HepG2 (cell line): Measurements from ENCODE around the gene DLAT. TPM values are rescaled to one million over a fixed set of nuclear protein-coding genes. Genes with fewer than 3 reads are reported as not detected.

Source experiments
- FOXP1 ChIP-seq, 2 experiments: fragments of 450-650 bp in 1 of 2; IDR thresholded peaks; 2 replicates each; pipeline ENCODE4 v1.6.1; 2017 to 2018; ENCODE audit warnings: antibody characterized with exemption in 1 of 2
- HDAC1 ChIP-seq: sonication (generic); formaldehyde crosslinking; IDR thresholded peaks from 2 replicates; pipeline ENCODE4 v1.5.1; 2020; ENCODE audit warnings: mild to moderate bottlenecking, missing genetic modification reagents
- HES4 ChIP-seq: sonication (generic); formaldehyde crosslinking; IDR thresholded peaks from 2 replicates; pipeline ENCODE4 v1.9.0; 2021; ENCODE audit warnings: mild to moderate bottlenecking, missing genetic modification reagents, borderline replicate concordance
- MAFK ChIP-seq, 2 experiments: IDR thresholded peaks in 1 of 2; conservative IDR thresholded peaks in 1 of 2; 2 replicates each; pipeline ENCODE4 v1.6.1; 2011; ENCODE audit warnings: improper control_type of control experiment in 2 of 2, low read length in 2 of 2
- MEF2D ChIP-seq: sonication (generic); formaldehyde crosslinking; IDR thresholded peaks from 2 replicates; pipeline ENCODE4 v1.5.1; 2020; ENCODE audit warnings: mild to moderate bottlenecking, missing genetic modification reagents
- REPIN1 ChIP-seq: sonication (generic); formaldehyde crosslinking; IDR thresholded peaks from 2 replicates; pipeline ENCODE4 v1.8.0; 2022; ENCODE audit warnings: missing genetic modification reagents, low read depth, mild to moderate bottlenecking, borderline replicate concordance
- REXO4 ChIP-seq: sonication (generic); formaldehyde crosslinking; IDR thresholded peaks from 2 replicates; pipeline ENCODE4 v1.8.0; 2022; ENCODE audit warnings: missing genetic modification reagents, mild to moderate bottlenecking, borderline replicate concordance
- SIX1 ChIP-seq: sonication (generic); formaldehyde crosslinking; IDR thresholded peaks from 2 replicates; pipeline ENCODE4 v1.4.0; 2020; ENCODE audit warnings: missing genetic modification reagents, borderline replicate concordance
- SNAI1 ChIP-seq: sonication (generic); formaldehyde crosslinking; IDR thresholded peaks from 2 replicates; pipeline ENCODE4 v1.5.0; 2020; ENCODE audit warnings: mild to moderate bottlenecking, missing genetic modification reagents, borderline replicate concordance
- SP5 ChIP-seq: IDR thresholded peaks from 2 replicates; pipeline ENCODE4 v1.6.1; 2016; ENCODE audit warnings: low read depth, borderline replicate concordance
- SRF ChIP-seq: IDR thresholded peaks from 2 replicates; pipeline ENCODE4 v1.6.1; 2011; ENCODE audit warnings: mild to moderate bottlenecking, low read depth, low read length, moderate library complexity
- SYNCRIP ChIP-seq: fragments of 200-400 bp; formaldehyde crosslinking; IDR thresholded peaks from 2 replicates; pipeline ENCODE4 v1.6.1; 2018; ENCODE audit warnings: mild to moderate bottlenecking, low read depth, low read length; ENCODE audit not compliant: insufficient read depth
- ZMYM2 ChIP-seq: sonication (generic); formaldehyde crosslinking; IDR thresholded peaks from 2 replicates; pipeline ENCODE4 v1.8.0; 2022; ENCODE audit warnings: mild to moderate bottlenecking, missing genetic modification reagents
- ZNF101 ChIP-seq: sonication (generic); formaldehyde crosslinking; IDR thresholded peaks from 2 replicates; pipeline ENCODE4 v1.4.0; 2020; ENCODE audit warnings: mild to moderate bottlenecking, low read depth, missing genetic modification reagents, borderline replicate concordance
- ZNF251 ChIP-seq: sonication (generic); formaldehyde crosslinking; IDR thresholded peaks from 2 replicates; pipeline ENCODE4 v1.9.0; 2021; ENCODE audit warnings: mild to moderate bottlenecking, missing genetic modification reagents
- ZNF33A ChIP-seq: sonication (generic); formaldehyde crosslinking; IDR thresholded peaks from 2 replicates; pipeline ENCODE4 v1.5.1; 2020; ENCODE audit warnings: missing genetic modification reagents, mild to moderate bottlenecking, moderate library complexity, borderline replicate concordance
- ZNF788 ChIP-seq: sonication (generic); formaldehyde crosslinking; IDR thresholded peaks from 2 replicates; pipeline ENCODE4 v1.5.0; 2020; ENCODE audit warnings: mild to moderate bottlenecking, missing genetic modification reagents, borderline replicate concordance
- ZNF816 ChIP-seq: sonication (generic); formaldehyde crosslinking; IDR thresholded peaks from 2 replicates; pipeline ENCODE4 v1.8.0; 2022; ENCODE audit warnings: missing genetic modification reagents, mild to moderate bottlenecking, borderline replicate concordance
- ZNF83 ChIP-seq: sonication (generic); formaldehyde crosslinking; IDR thresholded peaks from 2 replicates; pipeline ENCODE4 v1.4.0; 2020; ENCODE audit warnings: missing genetic modification reagents, mild to moderate bottlenecking, borderline replicate concordance
- ZNF839 ChIP-seq: sonication (generic); formaldehyde crosslinking; IDR thresholded peaks from 2 replicates; pipeline ENCODE4 v1.4.0; 2020; ENCODE audit warnings: missing genetic modification reagents, mild to moderate bottlenecking, borderline replicate concordance
- ZSCAN31 ChIP-seq: sonication (generic); formaldehyde crosslinking; IDR thresholded peaks from 2 replicates; pipeline ENCODE4 v1.5.0; 2020; ENCODE audit warnings: low read depth, mild to moderate bottlenecking, missing genetic modification reagents
- polyA plus RNA-seq, 8 experiments: library from polyadenylated mRNA; depleted of rRNA in 3 of 8; stranded (reverse) in 7 of 8; unstranded in 1 of 8; fragments of >200 nt; fragmentation: Illumina TruSeq in 4 of 8; extraction: Trizol in 4 of 8; gene quantifications; 2 replicates each; pipeline versions ENCODE4 v1.2.1 to v1.2.3, GENCODE V29; 2011 to 2016; ENCODE audit warnings: low read depth in 4 of 8, missing spikeins in 1 of 8, mixed read lengths in 1 of 8; ENCODE audit not compliant: insufficient read depth in 1 of 8
- total RNA-seq, 5 experiments: library from RNA; depleted of rRNA; stranded (reverse); fragments of >200 nt; fragmentation: Illumina TruSeq; extraction: Trizol; gene quantifications; 2 replicates each; pipeline ENCODE4 v1.2.3, GENCODE V29; 2016; ENCODE audit warnings: low read depth in 1 of 5
- TF ChIP-seq, protein P1 (sequence below): sonication (generic); formaldehyde crosslinking; IDR thresholded peaks from 2 replicates; pipeline ENCODE4 v1.4.0; 2020; ENCODE audit warnings: mild to moderate bottlenecking, low read depth, missing genetic modification reagents
- TF ChIP-seq, protein P2 (sequence below): sonication (generic); formaldehyde crosslinking; IDR thresholded peaks from 2 replicates; pipeline ENCODE4 v1.4.0; 2020; ENCODE audit warnings: mild to moderate bottlenecking, missing genetic modification reagents
- TF ChIP-seq, protein P3 (sequence below): sonication (generic); IDR thresholded peaks from 2 replicates; pipeline ENCODE4 v1.6.1; 2016; ENCODE audit warnings: low read depth, borderline replicate concordance
- TF ChIP-seq, protein P4 (sequence below): sonication (generic); formaldehyde crosslinking; IDR thresholded peaks from 2 replicates; pipeline ENCODE4 v1.5.1; 2020; ENCODE audit warnings: mild to moderate bottlenecking, moderate library complexity, missing genetic modification reagents

DLAT gene
- total and polyA plus RNA-seq, 2 of the 13 experiments (the other 11 are each of a cell fraction or from before 2014, with no cell fraction given): 26.4 to 62.2 TPM

DNA sequence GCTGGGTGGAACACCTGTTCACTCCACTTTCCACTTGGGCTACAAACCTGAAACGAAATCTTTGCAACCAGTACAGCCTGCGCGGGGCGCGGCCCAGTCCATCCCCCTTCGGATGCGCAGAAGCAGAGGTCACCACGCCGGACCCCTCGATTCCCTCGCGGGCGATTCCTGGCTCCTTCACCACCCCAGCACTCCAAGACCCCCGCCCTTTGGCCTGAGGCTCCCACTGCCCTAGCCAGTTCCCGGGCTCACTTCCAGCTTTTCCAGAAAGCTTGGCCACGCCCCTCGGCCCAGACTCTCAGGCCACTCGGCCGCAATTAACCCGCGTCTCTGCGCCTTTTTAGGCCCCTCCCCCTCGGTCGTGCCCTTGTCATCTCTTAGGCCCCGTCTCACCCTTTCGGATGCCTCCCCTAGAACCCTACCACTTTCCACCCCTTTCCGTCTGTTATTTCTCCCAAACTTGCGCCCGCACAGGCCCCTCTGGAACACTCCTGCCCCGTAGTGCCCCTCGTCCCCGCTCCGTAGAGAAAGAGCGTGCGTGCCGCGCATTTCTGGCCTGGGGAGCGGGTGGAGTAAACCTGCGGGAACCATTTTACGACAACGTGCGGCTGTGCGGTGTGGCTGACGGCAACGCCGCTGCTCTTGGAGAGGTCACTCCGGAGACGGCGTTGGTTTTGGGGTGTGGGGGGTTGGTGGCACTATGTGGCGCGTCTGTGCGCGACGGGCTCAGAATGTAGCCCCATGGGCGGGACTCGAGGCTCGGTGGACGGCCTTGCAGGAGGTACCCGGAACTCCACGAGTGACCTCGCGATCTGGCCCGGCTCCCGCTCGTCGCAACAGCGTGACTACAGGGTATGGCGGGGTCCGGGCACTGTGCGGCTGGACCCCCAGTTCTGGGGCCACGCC is at the start of gene DLAT (continued):
- TF ChIP-seq, protein P1, sequence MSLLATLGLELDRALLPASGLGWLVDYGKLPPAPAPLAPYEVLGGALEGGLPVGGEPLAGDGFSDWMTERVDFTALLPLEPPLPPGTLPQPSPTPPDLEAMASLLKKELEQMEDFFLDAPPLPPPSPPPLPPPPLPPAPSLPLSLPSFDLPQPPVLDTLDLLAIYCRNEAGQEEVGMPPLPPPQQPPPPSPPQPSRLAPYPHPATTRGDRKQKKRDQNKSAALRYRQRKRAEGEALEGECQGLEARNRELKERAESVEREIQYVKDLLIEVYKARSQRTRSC: peak; percentile 87; the same call in 1 of the 2 replicates
- TF ChIP-seq SYNCRIP (no peak), ZNF839 (CRISPR knock-in tag) (no peak; the same call in 1 of the 2 replicates), SRF (no peak), ZNF816 (CRISPR knock-in tag) (peak; percentile 71; the same call in 1 of the 2 replicates), REXO4 (no peak), ZMYM2 (CRISPR knock-in tag) (no peak), REPIN1 (peak; percentile 89; the same call in 1 of the 2 replicates), ZNF101 (CRISPR knock-in tag) (peak; percentile 23; the same call in 1 of the 2 replicates), SP5 (no peak; the same call in 1 of the 2 replicates), MEF2D (no peak; the same call in none of the 2 replicates), ZNF83 (CRISPR knock-in tag) (no peak; the same call in 1 of the 2 replicates), ZNF251 (CRISPR knock-in tag) (no peak), HES4 (CRISPR knock-in tag) (no peak), MAFK (conservative IDR thresholded peaks at IDR 0.05 in 1 of 2, IDR thresholded peaks at IDR 0.05 in 1 of 2; ENCODE audit: low read length in 2 of 2) (no peak), ZSCAN31 (peak; percentile 96), FOXP1 (IDR thresholded peaks at IDR 0.05) (no peak), FOXP1 (CRISPR knock-in tag; IDR thresholded peaks at IDR 0.05) (0 out of 2 replicates have a peak, but pooled peaks have one; percentile 38), HDAC1 (CRISPR knock-in tag) (peak; percentile 94), ZNF788 (CRISPR knock-in tag) (peak; percentile 81; the same call in 1 of the 2 replicates), ZNF33A (CRISPR knock-in tag) (peak; percentile 95; the same call in 1 of the 2 replicates), SIX1 (CRISPR knock-in tag) (no peak), SNAI1 (peak; percentile 63; the same call in 1 of the 2 replicates)
- TF ChIP-seq, protein P2, sequence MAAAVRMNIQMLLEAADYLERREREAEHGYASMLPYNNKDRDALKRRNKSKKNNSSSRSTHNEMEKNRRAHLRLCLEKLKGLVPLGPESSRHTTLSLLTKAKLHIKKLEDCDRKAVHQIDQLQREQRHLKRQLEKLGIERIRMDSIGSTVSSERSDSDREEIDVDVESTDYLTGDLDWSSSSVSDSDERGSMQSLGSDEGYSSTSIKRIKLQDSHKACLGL (CRISPR knock-in tag): peak; percentile 78
- TF ChIP-seq, protein P3, sequence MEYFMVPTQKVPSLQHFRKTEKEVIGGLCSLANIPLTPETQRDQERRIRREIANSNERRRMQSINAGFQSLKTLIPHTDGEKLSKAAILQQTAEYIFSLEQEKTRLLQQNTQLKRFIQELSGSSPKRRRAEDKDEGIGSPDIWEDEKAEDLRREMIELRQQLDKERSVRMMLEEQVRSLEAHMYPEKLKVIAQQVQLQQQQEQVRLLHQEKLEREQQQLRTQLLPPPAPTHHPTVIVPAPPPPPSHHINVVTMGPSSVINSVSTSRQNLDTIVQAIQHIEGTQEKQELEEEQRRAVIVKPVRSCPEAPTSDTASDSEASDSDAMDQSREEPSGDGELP: no peak
- TF ChIP-seq, protein P4, sequence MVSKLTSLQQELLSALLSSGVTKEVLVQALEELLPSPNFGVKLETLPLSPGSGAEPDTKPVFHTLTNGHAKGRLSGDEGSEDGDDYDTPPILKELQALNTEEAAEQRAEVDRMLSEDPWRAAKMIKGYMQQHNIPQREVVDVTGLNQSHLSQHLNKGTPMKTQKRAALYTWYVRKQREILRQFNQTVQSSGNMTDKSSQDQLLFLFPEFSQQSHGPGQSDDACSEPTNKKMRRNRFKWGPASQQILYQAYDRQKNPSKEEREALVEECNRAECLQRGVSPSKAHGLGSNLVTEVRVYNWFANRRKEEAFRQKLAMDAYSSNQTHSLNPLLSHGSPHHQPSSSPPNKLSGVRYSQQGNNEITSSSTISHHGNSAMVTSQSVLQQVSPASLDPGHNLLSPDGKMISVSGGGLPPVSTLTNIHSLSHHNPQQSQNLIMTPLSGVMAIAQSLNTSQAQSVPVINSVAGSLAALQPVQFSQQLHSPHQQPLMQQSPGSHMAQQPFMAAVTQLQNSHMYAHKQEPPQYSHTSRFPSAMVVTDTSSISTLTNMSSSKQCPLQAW (CRISPR knock-in tag): peak; percentile 90
